Activated T-helper 17 cell treated with anti-CD3 and anti-CD28 coated beads, Interleukin-2, amount 50 U/mL, for 72 hours (primary cell): ENCODE data around the gene OR2T3. TPM values are rescaled to one million over a fixed set of nuclear protein-coding genes. Genes with fewer than 3 reads are reported as not detected.
A peak's percentile ranks its signal among the peaks of the same experiment; 100 is the strongest.
"Not testable (repeated sequence)": the region's sequence is repeated elsewhere in the genome, so short reads cannot be mapped to it uniquely, and the experiment has no call there.

Experiments used
- ATAC-seq: fragments of 150-1000 bp; cut with Tn5 transposase; replicated peaks from 2 replicates; pipeline ENCODE4 v1.10.0; 2021; ENCODE audit warnings: mild to moderate bottlenecking, moderate library complexity
- H3K27ac Mint-ChIP-seq: one replicate; pipeline ENCODE4 v1.8.0; 2022; ENCODE audit warnings: mixed read lengths
- H3K27me3 Mint-ChIP-seq: one replicate; pipeline ENCODE4 v1.8.0; 2022; ENCODE audit warnings: mixed read lengths
- H3K36me3 Mint-ChIP-seq: one replicate; pipeline ENCODE4 v1.8.0; 2022; ENCODE audit warnings: low read depth, mild to moderate bottlenecking, mixed read lengths
- H3K4me1 Mint-ChIP-seq: one replicate; pipeline ENCODE4 v1.8.0; 2022; ENCODE audit warnings: mixed read lengths
- H3K4me3 Mint-ChIP-seq: one replicate; pipeline ENCODE4 v1.8.0; 2022; ENCODE audit warnings: mild to moderate bottlenecking, mixed read lengths
- H3K9me3 Mint-ChIP-seq: one replicate; pipeline ENCODE4 v1.8.0; 2022; ENCODE audit warnings: mixed read lengths
- total RNA-seq, 2 donors: library from RNA; stranded (reverse); gene quantifications; one replicate each; pipeline ENCODE4 v1.2.3, GENCODE V29; 2022

OR2T3 gene, protein sequence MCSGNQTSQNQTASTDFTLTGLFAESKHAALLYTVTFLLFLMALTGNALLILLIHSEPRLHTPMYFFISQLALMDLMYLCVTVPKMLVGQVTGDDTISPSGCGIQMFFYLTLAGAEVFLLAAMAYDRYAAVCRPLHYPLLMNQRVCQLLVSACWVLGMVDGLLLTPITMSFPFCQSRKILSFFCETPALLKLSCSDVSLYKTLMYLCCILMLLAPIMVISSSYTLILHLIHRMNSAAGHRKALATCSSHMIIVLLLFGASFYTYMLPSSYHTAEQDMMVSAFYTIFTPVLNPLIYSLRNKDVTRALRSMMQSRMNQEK
- total RNA-seq: not detected

DNA sequence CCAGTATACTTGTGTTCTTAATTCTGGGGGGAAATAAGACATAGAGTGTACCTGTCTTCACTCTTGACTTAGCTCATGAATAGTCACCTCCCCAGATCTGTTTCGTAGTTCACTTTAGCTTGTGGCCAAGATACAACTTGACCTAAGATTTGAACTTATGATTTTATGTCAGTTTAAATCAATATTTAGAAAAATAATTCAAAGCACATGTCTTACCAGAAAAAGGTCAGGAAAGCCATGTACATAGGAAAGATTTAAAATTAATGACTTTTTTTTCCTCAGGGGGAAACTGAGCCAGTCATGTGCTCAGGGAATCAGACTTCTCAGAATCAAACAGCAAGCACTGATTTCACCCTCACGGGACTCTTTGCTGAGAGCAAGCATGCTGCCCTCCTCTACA lies at the start of gene OR2T3:
Gene OR2T3 (plus strand): TSS at position 301 of the 400 bp plus-strand sequence. CDS start 0 bp downstream, at position 301.
- not testable (repeated sequence) for ATAC-seq, H3K27ac Mint-ChIP-seq, H3K27me3 Mint-ChIP-seq, H3K4me1 Mint-ChIP-seq, H3K9me3 Mint-ChIP-seq, H3K4me3 Mint-ChIP-seq, H3K36me3 Mint-ChIP-seq

DNA sequence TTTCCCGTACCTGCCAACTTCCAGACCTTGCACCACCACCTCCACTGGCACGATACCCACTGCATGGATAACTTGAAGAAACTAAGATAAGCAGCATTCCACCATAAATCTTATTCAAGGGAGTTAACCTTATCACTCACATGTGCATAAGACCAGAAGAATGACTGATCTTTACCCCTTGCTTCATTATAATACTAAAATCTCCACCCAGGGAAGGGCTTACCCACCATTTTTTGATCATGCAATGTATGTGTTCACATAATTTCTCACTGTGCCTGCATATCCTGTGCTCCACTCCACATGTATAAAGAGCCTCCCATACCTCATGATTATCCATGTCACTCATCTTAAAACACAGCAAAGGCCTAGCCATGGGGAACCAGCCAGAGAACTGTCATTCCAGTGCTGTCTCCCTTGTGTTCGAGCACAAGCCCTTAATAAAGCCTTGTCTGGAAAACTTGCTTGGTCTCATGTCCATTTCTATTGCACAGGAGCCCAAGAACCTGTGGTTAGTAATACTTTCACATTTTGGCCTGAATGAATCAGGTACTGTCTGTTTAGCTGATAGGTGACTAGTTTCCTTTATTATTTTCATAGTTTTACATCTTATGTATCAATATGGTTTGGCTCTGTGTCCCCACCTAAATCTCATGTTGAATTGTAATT lies 45.5 kb upstream of the OR2T3 start:
- not testable (repeated sequence) for H3K27me3 Mint-ChIP-seq, H3K27ac Mint-ChIP-seq, ATAC-seq, H3K36me3 Mint-ChIP-seq, H3K9me3 Mint-ChIP-seq, H3K4me3 Mint-ChIP-seq, H3K4me1 Mint-ChIP-seq

DNA sequence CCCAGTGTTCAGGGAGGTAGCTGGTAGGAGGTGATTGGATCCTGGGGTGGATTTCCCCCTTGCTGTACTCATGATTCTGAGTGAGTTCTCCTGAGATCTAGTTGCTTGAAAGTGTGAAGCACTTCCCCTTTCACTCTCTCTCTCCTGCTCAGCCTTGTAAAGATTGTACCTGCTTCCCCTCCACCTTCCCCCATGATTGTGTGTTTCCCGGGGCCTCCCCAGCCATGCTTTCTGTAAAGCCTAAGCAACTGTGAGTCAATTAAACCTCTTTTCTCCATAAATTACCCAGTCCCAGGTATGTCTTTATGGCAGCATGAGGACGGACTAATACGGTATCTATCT lies 45.0 kb upstream of the OR2T3 start:
- not testable (repeated sequence) for H3K27ac Mint-ChIP-seq, H3K9me3 Mint-ChIP-seq, H3K4me3 Mint-ChIP-seq, H3K36me3 Mint-ChIP-seq, H3K4me1 Mint-ChIP-seq, H3K27me3 Mint-ChIP-seq, ATAC-seq

DNA sequence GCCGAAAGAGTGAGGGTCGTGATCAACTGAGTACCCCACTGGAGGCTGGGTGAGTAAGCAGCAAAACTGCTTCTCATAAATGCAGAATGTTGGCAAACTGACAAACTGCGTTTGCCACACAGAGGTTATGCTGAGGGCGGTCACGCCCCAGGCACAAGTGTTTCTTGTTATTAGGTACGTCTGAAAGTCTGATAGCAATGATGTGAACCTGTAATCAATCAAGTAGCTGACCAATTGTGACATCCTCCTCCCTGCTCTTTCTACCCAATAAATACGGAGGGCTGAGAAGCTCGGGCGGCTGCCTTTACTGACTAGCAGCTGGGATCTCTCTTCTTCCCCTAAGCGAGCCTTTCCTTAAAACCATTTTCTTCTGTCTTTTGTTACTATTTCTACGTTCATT lies 41.5 kb upstream of the OR2T3 start:
- H3K4me1 Mint-ChIP-seq, H3K27ac Mint-ChIP-seq, H3K27me3 Mint-ChIP-seq, H3K4me3 Mint-ChIP-seq, ATAC-seq, H3K9me3 Mint-ChIP-seq, H3K36me3 Mint-ChIP-seq: not testable (repeated sequence)

DNA sequence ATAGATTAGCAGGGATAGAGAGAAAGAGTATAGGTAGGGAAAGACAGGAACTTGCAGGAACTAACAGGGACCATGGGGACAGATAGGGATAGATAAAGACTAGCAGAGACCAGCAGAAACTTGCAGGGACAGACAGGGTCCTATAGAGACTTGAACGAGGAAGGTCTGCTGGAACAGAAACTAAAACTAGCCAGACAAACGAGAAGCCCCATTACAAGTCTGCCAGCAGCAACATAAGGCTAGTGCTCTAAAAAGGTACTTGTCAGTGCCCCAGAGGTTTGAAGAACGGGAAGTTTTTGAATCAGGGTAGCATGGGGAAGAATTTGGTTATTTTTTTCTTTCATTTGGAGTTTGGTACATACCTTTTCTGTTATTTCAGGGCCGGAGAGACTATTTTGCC lies 41.0 kb upstream of the OR2T3 start:
- not testable (repeated sequence) for H3K4me3 Mint-ChIP-seq, H3K27me3 Mint-ChIP-seq

DNA sequence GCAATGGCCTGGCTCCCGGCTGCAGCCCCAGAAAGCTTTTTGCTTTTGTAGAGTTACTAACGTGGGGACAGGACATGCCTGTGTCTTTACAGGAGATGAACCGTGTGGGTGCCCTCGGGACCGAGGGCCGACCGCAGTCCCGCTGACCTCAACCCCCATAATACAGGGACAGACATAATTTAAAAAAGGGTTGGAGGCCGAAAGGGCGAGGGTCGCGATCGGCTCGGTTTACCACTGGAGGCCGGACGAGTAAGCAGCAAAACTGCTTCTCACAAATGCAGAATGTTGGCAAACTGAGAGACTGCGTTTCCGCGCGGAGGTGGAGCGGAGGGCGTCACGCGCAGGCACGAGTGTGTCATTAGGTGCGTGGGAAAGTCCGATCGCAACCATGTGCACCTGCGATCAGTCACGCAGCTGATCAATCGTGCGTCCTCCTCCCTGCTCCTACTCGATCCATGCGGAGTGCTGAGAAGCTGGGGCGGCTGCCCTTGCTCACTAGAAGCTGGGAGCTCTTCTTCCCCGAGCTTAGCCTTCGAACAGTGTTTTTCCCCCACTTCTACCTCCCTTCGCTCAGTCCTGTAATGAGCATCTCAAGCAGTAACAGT lies 39.2 kb upstream of the OR2T3 start:
- not testable (repeated sequence) for H3K36me3 Mint-ChIP-seq, H3K27me3 Mint-ChIP-seq, H3K4me3 Mint-ChIP-seq, ATAC-seq, H3K4me1 Mint-ChIP-seq, H3K27ac Mint-ChIP-seq, H3K9me3 Mint-ChIP-seq

More for the DNA sequence above, 41.0 kb upstream of the OR2T3 start:
- not testable (repeated sequence) for ATAC-seq, H3K9me3 Mint-ChIP-seq, H3K36me3 Mint-ChIP-seq, H3K27ac Mint-ChIP-seq, H3K4me1 Mint-ChIP-seq

DNA sequence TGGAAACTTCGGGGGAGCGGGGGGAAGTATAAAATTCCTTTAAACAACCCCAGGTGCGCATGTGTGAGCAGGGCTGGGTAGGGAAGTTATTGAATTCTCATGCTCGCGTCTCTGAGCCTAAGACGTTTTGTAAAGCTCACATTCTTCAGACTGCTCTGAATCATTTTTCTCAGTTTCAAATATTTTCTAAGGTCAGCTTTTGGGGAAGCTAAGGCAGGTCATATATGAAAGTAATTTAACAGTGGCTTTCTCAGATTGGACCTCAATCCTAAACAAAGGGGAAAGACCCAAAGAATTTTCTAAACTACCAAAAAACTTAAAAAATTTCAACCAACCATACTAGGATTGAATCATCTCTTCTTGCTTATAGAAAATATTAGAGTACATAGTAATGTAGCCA lies 38.2 kb upstream of the OR2T3 start:
- ATAC-seq, H3K9me3 Mint-ChIP-seq, H3K4me3 Mint-ChIP-seq, H3K27ac Mint-ChIP-seq, H3K36me3 Mint-ChIP-seq, H3K4me1 Mint-ChIP-seq, H3K27me3 Mint-ChIP-seq: not testable (repeated sequence)

DNA sequence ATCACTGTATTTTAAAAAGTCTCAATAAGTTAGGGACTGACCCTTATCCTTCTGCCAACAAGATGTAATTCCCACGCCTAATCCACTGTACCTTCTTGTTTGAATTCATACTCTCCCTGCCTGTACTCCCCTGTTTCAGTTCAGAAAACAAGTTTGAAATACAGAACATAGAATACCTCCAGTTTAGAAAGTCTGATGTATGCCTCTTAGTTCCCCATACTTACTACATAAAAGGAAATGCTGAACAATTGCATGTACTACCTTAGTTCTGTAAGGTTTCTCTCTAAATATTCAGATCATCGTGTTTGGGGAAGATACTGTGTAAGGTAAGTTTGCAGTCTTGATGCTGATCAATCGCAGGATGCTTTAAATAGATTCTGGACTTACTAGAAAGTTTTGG lies 36.8 kb upstream of the OR2T3 start:
- not testable (repeated sequence) for H3K27me3 Mint-ChIP-seq, H3K36me3 Mint-ChIP-seq, H3K4me3 Mint-ChIP-seq, ATAC-seq, H3K4me1 Mint-ChIP-seq, H3K27ac Mint-ChIP-seq, H3K9me3 Mint-ChIP-seq

DNA sequence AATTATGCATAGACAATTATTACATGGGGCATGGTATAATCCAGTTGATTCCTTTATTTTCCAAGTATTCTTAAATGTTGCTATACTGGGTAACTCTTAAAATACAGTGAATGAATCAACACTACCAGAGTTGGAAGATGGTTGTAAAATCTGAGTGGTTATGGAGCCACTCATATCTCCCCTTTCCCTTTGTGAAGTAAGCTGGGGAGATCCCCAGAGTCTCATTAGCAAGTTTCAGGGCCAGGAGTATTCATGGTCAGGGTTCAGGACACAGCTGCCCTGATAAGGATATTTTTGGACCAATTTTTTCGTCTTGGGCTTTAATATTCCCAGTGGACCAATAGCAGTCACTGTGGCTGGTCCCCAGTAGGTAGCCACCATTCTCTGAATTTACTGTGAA lies 34.5 kb upstream of the OR2T3 start:
- not testable (repeated sequence) for H3K4me1 Mint-ChIP-seq, H3K4me3 Mint-ChIP-seq, H3K27ac Mint-ChIP-seq, H3K36me3 Mint-ChIP-seq, H3K27me3 Mint-ChIP-seq, H3K9me3 Mint-ChIP-seq, ATAC-seq

DNA sequence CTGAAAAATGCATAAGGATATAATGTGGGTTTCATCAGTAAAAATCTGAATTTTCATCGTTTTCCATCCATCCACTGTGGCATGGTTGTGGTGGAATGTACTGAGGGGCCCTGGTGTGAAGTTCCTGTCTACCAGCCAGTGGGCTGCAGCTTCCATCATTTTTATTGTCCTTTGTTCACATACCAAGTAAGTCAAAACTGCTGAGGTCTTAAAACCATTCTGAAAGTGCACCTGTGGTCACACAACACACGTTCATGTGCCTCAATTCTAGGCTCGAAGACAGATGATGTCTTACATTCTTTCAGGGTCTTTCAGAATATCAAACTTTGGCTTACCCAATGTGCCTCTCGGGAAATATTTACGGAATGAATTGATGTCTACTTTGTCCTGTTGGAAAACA lies 33.9 kb upstream of the OR2T3 start:
- not testable (repeated sequence) for ATAC-seq, H3K4me1 Mint-ChIP-seq, H3K27me3 Mint-ChIP-seq, H3K27ac Mint-ChIP-seq, H3K4me3 Mint-ChIP-seq, H3K9me3 Mint-ChIP-seq, H3K36me3 Mint-ChIP-seq

DNA sequence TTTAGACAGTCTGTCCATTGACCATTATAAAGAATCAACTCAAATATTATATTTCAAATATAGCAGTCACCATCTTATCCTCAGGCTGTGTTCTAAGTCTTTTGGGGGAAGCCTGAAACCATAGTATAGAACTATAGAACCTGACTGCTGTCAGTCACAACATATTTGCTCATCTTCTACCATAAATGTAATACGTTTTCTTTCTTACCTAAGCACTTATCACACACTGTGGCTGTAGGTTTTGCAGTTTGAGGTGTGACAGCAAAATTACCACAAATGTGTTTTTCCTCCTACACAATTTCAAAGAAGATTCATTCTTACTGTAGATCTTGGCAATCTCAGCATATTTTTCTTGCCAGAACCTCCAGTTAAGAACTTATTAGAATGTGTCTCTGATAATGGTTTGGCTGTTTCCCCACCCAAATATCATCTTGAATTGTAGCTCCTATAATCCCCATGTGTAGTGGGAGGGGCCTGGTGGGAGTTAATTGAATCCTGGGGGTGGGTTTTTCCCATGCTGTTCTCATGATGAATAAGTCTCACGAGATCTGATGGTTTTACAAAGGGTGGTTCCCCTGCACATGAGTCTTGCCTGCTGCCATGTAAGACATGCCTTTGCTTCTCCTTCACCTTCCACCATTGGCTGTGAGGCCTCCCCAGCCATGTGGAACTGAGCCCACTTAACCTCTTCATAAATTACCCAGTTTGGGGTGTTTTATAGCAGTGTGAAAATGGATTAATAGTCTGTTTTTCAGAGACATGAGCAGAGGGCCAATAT lies 30.5 kb upstream of the OR2T3 start:
- not testable (repeated sequence) for H3K36me3 Mint-ChIP-seq, H3K4me1 Mint-ChIP-seq, H3K9me3 Mint-ChIP-seq, H3K27ac Mint-ChIP-seq, H3K27me3 Mint-ChIP-seq, H3K4me3 Mint-ChIP-seq
- peak; percentile 83 for ATAC-seq

DNA sequence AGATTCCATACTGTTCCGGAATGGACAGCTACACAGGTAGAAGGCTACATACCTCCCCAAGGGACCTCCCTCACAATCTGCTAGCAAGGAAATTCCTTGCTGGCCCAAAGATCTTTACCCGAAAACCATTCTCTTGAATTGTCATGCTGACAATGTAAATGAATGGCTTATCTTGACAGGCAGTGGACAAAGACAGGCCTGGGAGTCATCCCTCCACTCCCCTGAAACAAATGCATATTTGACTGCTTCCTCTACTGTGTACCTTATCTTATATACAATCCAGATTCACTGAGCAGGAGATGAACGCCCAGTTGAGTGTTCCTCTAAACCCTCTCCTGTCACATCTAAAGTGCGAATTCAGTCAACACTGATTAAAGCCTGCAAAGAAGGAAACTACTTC lies 28.5 kb upstream of the OR2T3 start:
- not testable (repeated sequence) for H3K36me3 Mint-ChIP-seq, H3K4me3 Mint-ChIP-seq, H3K27ac Mint-ChIP-seq, H3K4me1 Mint-ChIP-seq, H3K9me3 Mint-ChIP-seq, ATAC-seq, H3K27me3 Mint-ChIP-seq

DNA sequence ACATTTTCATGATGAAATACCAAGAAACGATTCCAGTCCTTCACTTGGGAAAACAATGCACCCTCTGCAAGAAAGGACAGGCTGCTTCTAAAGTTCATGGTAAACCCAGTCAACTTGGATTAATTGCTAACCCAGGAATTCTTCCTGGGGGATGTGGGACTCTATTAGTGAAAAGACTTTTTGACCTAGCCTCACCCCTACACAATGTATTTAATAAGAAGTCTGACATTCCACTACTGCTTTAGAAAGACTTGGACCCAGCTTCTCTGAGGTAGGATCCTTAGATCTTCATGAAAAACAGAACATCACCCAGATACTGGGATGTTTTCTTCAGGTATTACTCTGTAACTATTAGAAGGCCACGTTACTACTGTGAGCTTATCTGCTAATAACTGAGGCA lies 27.8 kb upstream of the OR2T3 start, which contains the start of gene OR2T2:
Gene OR2T2 (plus strand): TSS at position 239 of the 400 bp plus-strand sequence. CDS start 7,161 bp downstream, outside the sequence.
- not testable (repeated sequence) for H3K36me3 Mint-ChIP-seq, H3K9me3 Mint-ChIP-seq, H3K27me3 Mint-ChIP-seq, H3K4me3 Mint-ChIP-seq, H3K27ac Mint-ChIP-seq, H3K4me1 Mint-ChIP-seq, ATAC-seq

DNA sequence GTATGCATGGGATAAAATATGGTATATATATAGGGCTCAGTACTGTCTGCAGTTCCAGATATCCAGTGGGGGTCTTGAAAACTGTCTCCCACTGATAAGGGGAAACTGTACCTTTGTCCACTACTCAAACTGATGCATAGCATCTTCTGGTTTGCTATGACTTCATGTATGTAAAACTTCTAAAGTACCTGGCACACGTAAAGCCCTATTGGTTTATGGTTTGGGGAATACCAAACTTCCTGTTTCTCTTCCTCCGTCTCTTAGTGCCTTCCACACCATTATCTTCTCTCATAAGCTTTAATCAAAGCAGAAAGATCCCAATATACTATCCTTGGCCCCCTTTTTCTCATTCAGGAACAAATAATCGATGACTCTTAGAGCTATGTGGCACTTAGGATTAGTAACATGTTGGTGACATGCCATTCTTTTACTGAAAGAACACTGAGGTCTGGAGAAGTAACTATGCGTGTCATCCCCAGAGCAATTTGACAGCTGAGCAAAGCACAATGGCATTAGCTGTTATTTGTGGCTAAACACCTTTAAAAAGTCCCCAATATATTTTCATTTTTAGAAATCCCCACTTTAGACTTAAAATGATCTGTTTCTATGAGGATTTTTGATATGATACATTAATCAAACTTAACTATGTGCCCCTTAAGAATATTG lies 24.6 kb upstream of the OR2T3 start:
- not testable (repeated sequence) for H3K4me3 Mint-ChIP-seq, H3K36me3 Mint-ChIP-seq, H3K27ac Mint-ChIP-seq, H3K9me3 Mint-ChIP-seq, H3K27me3 Mint-ChIP-seq, H3K4me1 Mint-ChIP-seq
- ATAC-seq: peak; percentile 62
